GM19043 (cell line): ENCODE results near the gene PBX1.

Experiments
- ATAC-seq: cut with Tn5 transposase; IDR thresholded peaks from one replicate; pipeline ENCODE4 v1.9.1; 2021; ENCODE audit warnings: low read depth; ENCODE audit not compliant: unreplicated experiment

Gene PBX1

DNA sequence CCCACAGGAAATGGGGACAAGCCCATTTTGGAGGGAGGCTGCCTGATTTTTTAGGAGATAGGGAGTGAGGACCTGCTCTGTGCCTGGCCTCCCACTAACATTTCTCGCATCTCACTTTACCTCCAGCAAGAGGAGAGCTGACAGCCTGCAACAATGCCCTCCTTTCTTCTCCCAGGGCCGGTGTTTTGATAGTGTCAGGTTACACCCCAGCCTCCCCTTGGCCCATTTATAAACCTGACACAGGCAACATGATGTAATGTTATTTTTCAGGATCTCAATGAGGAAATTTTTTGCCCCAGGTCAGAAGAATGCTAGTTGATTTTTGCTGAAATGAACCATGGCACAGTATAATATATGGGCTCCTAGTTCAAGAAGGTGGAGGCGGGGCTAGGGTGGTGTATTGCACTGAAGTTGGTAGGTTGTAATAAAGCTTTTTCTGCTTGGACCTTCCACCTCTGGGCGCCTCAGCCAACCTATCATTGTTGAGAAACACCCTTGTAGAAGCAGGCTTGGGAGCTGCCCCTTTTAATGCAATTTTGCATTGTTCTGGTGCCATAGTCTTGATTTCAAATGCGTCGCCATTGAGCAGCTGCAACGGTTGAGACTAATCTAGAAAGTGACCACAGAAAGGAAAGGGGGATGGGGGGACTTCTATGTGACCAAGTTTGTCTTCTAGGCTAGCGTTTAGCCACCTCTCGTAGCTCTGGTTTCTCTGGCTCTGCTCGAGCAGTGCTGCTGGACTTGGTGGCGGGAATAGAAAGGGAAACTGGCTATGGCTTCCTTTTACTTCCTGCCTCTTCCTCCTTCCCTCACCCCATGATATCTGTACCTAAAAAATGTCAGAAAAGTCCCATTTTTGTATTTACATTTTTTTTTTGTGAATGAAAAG lies 53.0 kb downstream of the PBX1 start:
- no peak for ATAC-seq

DNA sequence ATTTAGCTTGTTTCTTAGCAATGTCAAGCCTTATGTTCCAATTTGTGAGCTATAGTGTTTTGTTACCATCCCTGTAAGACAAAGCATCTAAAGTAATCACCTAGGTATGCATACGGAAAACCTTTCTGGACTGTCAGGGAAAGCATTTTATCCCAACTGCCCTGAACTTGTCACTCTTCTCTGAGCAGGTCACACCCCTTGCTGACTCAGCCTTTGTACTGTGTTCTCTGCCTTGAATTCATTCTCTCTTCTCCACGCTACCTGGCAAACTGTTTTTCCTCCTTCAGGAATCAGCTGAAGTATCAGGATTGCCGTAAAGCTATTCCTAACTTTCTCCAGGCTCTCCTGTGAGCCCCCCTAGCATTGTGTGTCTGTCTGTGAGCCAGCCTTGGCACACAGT lies 54.2 kb downstream of the PBX1 start:
- no peak for ATAC-seq

DNA sequence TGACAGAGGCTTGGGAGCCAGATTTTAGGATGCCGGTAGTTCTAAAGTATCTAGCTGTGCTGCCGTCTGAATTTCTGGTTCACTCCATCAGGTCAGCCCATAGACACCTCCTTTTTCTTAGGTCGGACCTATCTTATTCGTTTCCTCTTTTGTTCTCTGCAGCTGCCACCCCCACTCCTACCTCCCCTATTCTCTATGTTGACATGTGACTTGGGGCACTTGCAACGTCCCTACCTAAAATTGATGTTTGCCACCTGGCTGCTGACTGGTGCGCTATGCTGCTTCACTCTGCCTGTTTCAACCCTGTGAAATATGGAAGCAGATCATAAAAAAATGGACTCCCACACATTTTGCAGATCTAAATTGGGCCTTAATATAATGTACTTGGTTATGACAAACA lies 55.3 kb downstream of the PBX1 start:
- ATAC-seq = no peak

DNA sequence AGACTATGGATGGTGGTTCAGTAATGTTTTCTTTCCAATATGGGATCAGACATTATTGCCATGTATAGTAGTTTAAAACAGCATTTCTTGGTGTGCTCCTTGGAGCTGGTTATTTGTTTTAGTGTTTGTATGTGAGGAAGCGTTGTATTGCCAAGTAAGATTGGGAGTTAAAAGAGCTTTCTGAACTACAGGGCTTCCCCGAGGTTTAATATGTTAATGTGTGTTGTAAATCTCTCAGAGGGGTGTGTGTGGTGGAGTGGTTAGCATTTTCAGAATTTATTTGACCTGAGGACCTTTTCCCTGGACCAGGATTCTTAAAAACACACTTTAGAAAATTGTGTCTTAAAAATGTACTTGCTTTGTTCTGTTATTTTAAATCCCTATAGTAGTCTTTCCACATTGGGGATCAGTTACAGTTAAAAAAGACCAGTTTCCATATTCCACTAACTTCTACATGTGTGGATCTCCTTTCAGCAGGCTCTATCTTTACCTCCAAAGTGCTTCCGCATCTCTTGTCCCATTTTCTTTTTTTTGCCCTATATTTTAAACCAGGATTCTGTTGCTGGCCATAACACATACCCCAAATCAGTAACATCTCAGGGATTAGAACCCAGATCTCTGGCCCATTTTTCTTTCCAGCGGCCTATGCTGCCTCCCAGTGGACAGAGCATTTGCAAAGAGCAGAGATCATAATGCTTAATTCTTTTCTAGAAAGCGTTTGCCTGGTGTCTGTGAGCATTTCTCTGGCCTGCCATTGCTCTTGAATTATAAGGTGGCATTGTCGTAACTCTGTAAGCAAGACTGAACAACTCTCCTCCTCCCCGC lies 58.6 kb downstream of the PBX1 start:
- no peak for ATAC-seq

DNA sequence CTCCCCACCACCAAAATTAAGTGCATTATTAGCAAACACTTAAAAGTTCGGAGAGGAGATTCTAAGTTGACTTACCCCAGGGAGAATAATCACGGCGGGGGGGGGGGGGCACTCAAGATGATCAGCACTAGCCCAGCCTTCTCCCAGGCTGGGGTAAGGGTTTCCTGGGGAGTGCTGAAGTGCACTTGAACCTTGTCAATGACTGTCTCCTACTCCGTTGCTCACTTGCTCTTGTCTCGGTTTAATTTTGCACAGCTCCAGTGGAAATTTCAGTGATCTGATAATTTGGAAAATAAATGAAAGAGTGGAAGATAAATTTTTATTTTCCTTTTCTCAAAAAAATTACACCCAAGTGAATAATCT lies 59.2 kb downstream of the PBX1 start:
- ATAC-seq = no peak

DNA sequence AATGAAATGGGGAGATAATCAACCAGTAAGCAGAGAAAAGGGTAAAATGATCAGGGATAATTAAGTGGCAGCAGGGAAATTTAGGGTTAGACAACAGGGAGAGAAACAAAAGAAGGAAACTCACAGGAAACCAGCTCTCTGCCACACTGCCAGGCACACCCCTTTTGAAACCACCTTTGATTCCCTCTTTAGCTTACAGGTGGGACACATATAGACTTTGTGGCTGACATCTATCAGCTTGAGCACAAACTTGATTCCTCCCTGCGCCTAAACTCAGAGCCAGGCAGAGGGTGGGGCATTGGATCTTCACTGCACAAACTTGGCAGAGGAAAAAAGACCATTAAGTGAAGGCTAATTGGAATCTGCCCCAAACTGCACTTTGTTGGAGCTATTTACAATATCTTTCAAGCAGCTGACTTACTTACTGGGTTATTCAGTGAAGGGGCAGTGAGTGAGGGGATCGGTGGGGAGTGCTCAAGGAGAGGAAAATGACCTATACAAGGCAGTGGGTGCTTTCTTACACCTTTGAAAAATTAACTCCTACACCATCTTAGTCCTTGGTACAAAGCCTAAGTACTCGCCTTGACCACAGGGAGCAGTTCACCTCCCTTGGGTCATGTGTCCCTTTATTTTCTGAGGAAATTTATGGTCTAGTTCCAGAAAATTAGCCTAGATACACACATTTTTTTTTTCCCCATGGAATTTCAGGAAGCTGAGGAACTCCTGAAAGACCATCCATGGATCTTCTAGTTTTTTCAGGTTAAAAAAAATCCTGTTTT lies 60.2 kb downstream of the PBX1 start:
- ATAC-seq = no peak

DNA sequence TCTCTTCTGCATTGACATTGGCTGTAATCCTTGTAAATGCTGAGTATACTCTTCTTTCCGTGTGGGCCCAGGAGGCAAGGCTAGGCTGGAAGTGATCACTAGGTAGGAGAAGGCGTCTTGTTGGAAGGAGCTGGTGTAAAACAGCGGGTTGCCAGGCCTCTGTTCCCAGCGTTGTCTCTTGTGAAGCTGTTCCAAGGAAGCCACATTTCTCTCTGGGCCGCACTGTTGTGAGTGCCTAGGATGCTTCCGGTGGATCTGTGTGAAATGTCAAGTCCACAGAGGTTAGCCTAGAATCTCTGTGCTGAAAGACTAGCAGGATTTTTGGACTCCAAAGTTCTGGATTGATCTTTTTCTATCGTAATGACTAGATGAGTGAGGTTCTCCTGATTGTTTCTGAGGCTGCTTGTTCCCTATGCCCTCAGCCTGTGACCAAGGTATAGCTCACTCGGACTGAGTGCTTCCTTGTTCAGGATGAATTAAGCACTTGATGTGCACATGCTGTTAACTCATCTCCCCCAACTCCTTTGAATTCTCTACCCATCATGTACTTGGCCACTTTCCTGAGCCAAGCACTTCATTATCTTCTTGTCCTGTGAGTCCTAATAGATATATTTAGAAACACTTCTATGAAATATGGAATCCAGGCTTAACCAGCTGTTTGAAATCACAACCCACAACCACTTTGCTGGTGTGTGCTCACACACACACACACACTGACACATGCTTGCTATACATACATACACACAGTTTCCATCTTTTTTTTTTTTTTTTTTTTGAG lies 63.3 kb downstream of the PBX1 start:
- no peak for ATAC-seq

DNA sequence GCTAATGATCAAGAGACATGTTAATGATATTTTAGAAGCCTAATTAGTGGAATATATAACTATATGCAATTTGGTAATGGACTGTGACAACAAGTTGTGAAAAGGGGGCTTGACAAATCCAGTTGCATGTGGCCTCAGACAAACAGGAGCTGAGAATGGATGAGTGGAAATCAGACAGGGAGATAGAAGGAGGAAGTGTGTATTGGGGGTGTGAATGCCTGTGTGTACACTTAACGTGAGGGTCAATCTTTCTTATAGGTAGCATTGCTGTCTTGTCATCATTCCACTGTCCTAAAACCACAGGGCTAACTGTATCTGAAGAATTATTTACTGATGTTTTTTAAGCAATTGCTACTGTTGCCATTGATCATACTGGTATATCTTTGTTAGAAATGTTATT lies 64.8 kb downstream of the PBX1 start:
- no peak for ATAC-seq

DNA sequence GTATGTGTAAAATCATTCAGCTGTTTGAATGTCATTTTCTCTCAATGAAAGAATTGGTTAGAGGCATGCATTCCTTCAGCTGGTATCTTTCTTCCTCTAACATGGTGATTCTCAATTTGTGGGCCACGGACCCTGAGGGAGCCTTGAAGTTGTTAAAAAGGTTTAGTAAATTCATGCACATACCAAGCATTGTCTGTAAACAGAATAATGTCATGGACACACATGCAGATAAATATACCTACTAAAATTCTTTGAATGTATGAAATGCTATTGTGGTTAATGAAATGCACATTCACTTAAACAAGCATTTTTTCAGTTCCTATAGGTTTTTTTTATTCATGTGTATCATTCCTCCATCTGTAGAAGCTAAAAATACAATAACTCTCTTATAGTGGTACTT lies 65.4 kb downstream of the PBX1 start:
- ATAC-seq = no peak

DNA sequence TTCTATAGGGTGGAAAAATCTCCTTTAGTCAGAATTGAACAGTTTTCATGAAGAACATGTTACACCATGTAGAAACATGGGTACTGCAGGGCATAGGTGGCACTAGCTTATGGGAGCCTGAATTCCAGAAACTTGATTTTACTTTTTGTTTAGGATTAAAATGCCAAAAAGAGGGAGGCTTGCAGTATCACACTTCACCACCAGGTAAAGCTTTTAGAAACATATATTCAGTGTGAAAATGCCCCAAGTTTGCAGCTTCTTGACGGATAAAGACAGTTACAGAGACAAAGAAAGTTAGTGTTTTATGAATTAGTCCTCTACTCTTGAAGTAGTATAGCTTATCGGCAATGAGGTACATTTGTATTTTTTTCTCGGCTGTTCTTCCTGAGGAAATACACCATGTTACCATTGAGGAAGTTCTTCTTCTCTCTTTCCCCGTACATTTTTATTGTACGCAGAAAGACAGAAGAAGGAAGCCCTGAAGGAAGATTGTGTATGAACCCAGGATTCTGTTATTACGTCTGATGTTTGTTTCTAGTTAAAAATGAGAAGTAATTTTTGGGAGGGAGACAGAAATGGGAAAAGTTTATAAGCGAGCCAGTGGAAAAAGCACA lies 66.1 kb downstream of the PBX1 start:
- no peak for ATAC-seq

DNA sequence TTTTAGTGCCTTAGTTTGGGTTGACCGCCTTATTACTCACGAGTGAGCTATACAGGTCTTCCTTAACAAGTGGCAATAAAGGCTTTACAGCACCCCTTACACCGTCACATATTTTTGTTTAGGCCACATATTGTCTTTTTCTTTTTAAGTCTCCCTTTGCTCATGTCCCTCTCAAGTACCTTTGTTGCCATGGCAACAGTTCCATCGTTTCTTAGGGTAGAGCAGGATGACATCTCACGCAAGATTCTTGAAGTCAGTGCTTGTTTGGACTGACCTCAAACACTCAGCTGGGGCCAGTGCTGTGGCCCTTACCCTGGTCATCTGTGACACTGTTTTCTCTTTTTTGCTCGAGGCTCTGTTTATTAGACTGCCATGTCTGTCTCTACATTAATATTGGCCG lies 69.8 kb downstream of the PBX1 start:
- no peak for ATAC-seq

DNA sequence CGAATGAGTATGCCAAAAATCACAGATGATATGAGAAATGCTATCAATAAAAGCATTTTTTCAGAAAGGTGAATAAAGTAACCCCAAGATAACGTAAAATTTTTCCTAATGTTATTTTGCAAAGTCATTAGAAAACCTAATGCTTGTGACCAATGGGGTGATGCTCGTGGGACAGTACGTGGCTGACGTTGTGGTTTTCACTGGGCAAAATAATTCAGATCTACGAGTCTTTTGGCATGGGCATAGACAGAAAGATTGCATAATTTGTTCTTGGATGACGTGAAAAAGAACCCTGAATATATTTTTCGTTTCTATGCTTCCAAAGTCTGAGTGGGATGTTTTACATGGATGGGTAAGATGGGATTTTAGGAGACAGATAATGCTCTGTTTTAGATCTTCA lies 71.0 kb downstream of the PBX1 start:
- ATAC-seq = no peak

DNA sequence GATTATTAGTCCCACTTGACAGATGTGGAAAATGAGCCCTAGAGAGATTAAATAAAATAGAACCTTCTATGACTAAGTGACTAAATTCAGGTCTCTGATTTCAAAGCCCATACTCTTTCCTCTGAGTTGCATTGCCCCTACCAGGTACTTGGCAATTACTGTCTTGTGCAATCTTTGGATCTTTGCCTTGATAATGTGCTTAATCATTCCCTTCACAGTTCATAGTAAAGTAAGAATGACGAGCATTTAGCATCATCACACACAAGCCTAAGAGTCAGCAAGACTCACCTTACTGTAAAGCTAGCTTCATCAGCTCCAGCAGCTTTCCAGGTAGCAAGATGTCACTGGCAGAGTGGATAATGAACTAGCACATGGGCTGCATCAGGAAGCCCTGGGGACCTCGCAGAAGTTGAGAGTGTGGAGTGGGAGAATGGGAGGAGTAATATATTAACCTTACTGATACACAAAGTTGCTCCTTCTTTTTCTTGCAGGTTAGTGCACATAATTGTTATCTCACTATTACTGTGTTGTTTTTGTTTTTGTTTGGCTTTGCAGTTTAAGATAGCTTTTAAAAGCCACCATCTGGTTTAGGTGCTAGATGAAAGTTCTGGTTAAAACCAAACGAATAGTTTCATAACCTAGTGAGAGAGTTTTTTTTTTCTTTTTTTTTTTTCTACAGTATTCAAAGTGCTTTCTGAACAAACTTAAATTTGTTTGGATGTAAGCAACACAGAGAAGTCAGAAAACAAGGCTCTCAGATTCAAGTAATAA lies 71.8 kb downstream of the PBX1 start:
- ATAC-seq = no peak

DNA sequence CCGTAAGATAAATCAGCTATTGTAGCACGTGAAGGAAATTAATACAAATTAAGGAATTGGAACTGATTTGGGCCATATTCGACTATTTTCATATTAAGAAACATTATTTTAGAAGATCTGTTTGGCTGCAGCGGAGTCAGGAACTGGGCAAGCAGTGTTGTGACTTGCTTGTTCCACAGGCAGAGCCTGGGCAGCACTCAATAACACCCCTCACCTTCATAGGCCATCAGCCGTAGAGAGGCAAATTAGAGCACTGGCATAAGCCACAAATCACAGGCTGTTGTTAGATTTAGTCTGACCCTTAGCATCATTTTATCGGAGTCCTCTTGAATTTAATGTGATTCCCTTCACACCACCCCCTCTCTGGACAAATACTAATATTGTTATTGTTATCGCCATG lies 72.8 kb downstream of the PBX1 start:
- no peak for ATAC-seq

DNA sequence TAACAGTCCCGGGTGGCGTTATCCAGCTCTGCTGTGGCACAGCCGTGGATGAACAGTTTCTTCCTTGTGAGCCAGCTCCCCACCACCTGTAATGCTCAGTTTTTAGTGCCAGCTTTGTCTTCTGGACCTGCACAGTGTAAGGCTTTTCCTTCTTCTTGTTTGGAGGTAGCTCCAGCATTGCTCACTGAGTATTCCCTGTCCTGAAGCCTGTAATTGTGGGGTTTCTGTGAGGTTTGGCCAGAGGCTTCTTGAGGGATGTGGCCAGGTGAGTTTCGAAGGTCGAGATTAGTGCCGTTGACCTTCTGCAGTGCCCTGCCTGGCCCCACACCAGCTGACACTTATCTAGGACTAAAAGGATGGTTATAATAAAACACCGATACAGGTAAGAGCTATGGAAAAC lies 75.0 kb downstream of the PBX1 start:
- no peak for ATAC-seq

DNA sequence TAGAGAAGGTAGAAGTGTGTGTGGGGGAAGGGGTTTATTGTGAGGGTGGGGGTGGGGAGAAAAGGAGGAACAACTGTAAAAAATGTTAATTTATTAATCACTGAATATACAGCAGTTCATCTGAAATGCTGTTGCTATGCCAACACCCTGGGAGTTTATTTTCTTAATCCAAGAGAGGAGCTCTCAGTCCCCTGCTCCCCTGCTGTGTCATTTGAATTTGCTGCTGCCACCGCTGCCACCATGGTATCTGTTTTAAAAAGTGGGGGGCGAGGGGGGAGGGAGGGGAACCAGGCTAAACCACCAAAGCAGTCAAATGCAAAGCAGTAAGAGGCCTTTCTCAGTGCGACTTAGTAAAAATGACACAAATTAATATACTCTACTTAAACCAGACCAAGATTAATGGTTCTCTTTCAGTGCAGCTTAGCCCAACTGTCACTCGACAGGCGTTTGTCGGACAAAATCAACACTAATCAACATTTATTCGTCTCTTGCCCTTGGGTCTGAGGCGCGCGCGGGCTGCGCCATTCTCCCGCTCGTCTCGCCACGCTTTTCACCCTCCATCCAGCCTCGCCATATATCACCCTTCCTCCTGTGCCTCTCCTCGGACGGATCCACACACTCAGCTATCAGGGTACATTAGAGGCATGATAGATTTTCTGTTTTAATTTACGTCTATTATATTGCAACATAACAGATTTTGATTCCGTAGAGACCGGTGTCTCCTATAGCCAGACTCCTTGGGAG lies 76.2 kb downstream of the PBX1 start:
- no peak for ATAC-seq

DNA sequence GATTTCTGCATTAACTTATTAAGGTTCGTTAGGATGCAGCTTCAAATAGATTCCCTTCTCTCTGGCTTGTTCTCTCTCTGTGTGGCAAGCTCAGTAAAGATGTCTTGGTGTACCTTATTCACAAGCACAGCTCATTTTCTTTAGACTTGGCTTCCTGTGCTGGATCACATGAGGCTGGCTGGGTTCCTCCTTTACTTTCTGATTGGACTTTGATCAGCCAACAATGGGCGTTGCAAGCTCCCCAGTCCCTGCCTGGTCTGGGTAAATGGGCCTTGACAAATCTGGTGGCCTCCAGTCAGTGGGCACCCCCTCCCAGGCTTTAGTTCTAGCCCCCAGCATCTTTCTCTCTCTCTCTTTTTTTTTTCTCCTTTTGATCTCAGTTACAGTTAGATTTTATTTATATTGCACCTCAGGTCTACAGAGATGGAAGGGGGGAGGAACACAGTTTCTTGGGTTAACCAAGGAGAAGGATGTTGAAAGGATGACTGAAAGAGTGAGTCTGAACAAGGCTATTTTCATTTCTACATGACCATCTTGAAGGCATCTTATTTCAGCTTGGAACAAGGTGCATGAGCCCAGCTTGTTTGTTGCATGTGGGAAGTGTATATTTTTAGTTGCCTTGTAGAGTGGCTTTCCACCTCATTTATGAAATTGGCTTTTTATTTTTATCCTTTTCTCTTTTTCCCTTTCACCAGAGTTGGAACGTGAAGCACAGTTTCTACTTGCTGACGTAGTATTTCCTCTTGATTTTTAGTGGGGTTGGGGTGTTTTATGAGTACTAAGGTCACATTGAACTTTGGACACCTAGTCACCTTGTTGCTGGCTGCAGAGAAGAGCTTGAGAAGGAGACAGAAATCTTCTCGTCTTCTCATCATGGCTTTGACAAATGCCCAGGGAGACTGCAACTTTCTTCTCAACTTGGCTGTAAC lies 77.1 kb downstream of the PBX1 start:
- no peak for ATAC-seq

DNA sequence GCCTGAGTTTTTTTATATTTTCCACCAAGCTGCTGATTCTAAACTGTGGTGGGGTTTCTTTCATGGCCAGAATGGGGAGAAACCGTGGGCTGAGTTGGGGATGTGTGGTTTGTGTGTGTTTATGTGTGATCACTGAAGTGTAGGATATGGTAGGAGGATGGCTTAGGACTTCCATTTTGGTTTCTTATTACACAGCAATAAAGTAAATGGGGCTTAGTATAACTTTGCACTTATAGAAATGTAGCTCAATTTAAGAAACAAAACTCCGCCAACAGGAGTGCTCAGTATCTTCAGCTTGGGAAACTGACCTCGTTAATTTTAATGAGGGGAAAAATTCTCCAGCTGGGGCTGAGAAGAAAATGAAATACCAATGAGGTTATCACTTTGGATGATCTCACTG lies 77.8 kb downstream of the PBX1 start:
- ATAC-seq = no peak
